Astrocyte of the cerebellum (primary cell): Measurements from ENCODE around the gene KMT2A.

Experiments used
- DNase-seq: peaks from one replicate; pipeline ENCODE4 v3.0.0-alpha.2; 2011; ENCODE audit warnings: low read depth
- H3K4me3 ChIP-seq: 2 replicates; pipeline ENCODE4 v1.5.1; 2011; ENCODE audit warnings: mild to moderate bottlenecking, low read depth, low read length, moderate library complexity
- in situ Hi-C: cut with HindIII; loops from 2 replicates; pipeline ENCODE4 v1.10.0; 2017; ENCODE audit warnings: low sequenced_read_pairs
- TF ChIP-seq, protein P1 (sequence below): IDR thresholded peaks from 2 replicates; pipeline ENCODE4 v1.5.1; 2012; ENCODE audit warnings: low read length, low read depth, moderate library complexity, mild to moderate bottlenecking; ENCODE audit errors: missing control alignments

KMT2A gene

DNA sequence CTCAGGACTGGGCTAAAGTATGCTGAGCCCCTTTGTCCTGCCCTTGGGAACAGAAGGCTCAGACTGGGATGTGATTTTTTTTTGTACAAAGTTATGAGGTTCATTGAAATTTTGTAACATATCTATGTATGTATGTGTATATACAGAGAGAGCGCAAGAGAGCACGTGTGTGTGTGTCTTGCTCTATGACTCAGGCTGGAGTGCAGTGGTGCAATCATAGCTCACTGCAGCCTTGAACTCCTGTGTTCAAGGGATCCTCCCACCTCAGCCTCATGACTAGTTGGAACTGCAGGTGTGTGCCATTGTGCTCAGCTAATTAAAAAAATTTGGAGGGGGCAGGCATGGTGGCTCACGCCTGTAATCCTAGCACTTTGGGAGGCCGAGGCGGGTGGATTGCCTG, 100.4 kb downstream of the KMT2A start:
- DNase-seq = no peak
- TF ChIP-seq, protein P1, sequence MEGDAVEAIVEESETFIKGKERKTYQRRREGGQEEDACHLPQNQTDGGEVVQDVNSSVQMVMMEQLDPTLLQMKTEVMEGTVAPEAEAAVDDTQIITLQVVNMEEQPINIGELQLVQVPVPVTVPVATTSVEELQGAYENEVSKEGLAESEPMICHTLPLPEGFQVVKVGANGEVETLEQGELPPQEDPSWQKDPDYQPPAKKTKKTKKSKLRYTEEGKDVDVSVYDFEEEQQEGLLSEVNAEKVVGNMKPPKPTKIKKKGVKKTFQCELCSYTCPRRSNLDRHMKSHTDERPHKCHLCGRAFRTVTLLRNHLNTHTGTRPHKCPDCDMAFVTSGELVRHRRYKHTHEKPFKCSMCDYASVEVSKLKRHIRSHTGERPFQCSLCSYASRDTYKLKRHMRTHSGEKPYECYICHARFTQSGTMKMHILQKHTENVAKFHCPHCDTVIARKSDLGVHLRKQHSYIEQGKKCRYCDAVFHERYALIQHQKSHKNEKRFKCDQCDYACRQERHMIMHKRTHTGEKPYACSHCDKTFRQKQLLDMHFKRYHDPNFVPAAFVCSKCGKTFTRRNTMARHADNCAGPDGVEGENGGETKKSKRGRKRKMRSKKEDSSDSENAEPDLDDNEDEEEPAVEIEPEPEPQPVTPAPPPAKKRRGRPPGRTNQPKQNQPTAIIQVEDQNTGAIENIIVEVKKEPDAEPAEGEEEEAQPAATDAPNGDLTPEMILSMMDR = no peak
- H3K4me3 ChIP-seq = no peak overlapping the region
- in situ Hi-C loops = no loop called here

DNA sequence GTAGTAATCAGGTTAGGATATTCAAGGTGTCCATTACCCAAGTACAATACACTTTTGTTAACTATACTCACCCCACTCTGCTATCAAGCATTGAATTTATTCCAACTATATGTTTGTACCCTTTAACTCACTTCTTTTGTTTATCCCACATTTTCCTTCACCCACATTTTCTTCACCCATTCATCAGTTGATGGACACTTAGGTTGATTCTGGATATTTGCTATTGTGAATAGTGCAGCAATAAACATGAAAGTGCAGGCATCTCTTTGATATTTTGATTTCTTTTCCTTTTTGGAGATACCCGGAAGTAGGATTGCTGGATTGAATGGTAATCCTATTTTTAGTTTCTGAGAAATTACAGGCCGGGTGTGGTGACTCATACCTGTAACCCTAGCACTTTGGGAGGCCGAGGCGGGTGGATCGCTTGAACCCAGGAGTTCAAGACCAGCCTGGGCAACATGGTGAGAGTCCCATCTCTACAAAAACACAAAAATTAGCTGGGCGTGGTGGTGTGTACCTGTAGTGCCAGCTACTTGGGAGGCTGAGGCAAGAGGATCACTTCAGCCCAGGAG, 101.2 kb downstream of the KMT2A start:
- TF ChIP-seq, protein P1 = no peak
- in situ Hi-C loops = no loop called here
- DNase-seq = no peak
- no peak overlapping the region for H3K4me3 ChIP-seq

DNA sequence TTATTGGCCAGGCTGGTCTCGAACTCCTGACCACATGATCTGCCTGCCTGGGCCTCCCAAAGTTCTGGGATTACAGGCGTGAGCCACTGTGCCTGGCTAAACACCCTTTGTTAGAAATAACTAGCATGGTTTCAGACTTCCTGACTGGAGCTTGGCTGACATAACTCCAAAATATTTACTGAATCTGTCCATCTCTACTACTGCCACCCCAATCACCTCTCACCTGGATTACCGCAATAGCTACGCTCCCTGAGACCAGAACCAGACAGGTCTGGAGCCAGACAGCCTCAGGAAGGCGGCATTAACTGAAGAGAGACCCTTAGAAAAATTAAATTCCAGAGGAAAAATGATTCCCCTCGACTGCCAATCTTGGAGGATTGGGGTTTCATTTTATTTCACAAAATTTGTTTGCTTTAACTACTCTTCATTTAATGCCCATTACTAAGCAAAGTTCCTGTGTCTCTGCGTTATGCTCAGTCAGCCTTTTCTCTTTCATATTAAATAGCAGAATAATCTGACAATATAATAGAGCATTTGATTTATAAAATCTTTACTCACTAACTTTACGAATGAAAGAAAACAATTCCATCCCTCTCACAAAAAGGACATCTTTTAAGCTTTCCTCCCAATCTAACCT, 107.8 kb downstream of the KMT2A start:
- TF ChIP-seq, protein P1 = no peak
- no peak overlapping the region for H3K4me3 ChIP-seq
- no peak for DNase-seq
- in situ Hi-C loops = no loop called here

DNA sequence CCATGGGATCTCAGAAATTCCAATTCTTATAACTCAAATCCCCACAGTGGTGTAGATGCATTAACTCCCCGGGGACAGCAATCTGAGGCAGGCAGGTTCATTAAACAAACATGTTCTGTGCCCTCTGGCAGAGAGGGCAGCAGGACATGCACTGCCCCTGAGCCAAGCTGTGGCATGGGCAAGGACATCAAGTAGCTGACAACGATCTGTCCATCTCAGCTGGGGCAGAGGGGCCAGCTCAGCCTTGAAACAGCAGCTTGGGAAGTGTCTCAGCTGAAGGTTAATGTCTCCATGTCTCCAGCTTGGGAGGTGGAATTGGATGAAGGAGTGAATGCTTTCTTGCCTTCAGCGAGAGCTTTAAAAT, 108.3 kb downstream of the KMT2A start:
- no peak overlapping the region for H3K4me3 ChIP-seq

DNA sequence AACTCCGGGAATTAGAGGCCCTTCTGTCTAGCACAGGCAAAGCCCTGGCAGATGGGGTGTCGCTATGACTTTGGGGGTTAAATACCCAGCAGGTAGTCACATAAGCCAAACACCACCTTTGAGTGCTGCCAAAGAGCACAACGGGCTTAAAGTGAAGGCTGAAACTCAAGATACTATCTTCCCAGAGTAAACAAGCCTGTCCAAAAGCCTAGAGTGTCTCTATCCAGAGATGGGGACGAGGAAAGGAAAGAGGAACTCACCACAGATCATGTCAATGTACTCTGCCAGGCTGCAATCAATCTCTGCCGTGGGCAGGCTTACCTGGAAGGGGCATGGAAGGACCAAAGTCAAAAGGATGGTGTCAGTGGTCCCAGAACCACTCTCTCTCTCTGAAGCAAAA, 109.2 kb downstream of the KMT2A start:
- in situ Hi-C loops = no loop called here
- no peak for DNase-seq
- H3K4me3 ChIP-seq = no peak overlapping the region
- TF ChIP-seq, protein P1 = no peak

More for the DNA sequence above, 108.3 kb downstream of the KMT2A start:
- TF ChIP-seq, protein P1 = no peak
- no peak for DNase-seq
- in situ Hi-C loops = no loop called here

DNA sequence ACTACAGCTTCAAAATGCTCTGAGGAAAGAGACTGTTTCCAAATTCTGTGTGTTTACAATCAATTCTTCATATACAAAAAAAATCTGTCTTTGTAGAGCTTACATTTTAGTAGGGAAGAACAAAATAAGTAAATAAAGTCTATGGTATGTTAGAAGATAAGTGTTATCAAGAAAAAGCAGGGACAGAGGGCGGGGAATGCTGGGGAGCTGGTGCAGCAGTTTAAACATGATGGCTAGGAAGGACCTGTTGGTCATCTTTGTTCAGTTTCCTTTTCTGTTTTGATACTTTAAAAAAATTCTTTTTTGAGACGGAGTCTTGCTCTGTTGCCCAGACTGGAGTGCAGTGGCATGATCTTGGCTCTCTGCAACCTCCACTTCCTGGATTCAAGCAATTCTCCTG, 110.8 kb downstream of the KMT2A start:
- TF ChIP-seq, protein P1 = no peak
- no peak for DNase-seq
- in situ Hi-C loops = no loop called here
- no peak overlapping the region for H3K4me3 ChIP-seq
